ENCODE data around the gene AKT3. TPM values are rescaled to one million over a fixed set of nuclear protein-coding genes. Genes with fewer than 3 reads are reported as not detected.

AKT3 gene
- polyA plus RNA-seq, 2 of the 4 experiments (the other 2 are of a cell fraction): 18.4 to 43.5 TPM

DNA sequence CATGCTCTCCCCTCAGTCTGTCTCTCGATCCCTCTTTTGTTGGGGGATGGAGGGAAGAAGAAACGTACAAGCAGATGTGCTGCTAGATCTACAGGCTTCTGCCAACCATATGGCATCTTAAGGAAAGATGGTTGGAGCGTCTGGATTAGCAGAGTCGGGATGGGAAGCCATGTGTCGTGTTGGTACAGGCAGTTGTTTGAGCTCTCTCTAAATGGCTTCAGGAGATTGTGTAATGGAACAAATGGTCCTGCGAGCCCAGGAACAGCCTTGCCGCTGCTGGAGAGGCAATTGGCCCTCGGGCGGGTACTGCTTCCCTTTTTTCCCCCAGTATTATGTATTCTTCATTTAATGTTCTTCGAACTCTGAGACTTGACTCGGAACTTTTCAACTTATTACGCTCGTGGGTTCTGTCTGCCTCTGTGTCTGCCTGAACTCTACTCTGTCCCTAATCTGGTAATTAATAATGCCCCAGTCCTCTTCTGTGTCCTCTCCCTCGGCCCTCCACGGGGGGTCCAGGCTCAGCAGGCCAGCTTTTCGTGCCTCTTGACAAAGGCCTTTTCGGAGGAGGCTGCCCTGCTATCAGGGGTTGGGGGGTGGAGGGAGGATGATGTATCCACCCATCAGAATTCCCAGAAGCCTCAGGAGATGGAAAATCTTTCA is 378.9 kb downstream of the AKT3 start (continued):
- TF ChIP-seq, protein P1, sequence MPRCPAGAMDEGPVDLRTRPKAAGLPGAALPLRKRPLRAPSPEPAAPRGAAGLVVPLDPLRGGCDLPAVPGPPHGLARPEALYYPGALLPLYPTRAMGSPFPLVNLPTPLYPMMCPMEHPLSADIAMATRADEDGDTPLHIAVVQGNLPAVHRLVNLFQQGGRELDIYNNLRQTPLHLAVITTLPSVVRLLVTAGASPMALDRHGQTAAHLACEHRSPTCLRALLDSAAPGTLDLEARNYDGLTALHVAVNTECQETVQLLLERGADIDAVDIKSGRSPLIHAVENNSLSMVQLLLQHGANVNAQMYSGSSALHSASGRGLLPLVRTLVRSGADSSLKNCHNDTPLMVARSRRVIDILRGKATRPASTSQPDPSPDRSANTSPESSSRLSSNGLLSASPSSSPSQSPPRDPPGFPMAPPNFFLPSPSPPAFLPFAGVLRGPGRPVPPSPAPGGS (IDR thresholded peaks at IDR 0.05): no peak
- TF ChIP-seq CBX2 (IDR thresholded peaks at IDR 0.05; ENCODE audit: borderline replicate concordance, low read depth) (no peak), HOXB13 (CRISPR knock-in tag; IDR thresholded peaks at IDR 0.05; ENCODE audit: low read depth) (no peak), KDM1A (IDR thresholded peaks at IDR 0.05; ENCODE audit: low read depth) (no peak)
- TF ChIP-seq, protein P2, sequence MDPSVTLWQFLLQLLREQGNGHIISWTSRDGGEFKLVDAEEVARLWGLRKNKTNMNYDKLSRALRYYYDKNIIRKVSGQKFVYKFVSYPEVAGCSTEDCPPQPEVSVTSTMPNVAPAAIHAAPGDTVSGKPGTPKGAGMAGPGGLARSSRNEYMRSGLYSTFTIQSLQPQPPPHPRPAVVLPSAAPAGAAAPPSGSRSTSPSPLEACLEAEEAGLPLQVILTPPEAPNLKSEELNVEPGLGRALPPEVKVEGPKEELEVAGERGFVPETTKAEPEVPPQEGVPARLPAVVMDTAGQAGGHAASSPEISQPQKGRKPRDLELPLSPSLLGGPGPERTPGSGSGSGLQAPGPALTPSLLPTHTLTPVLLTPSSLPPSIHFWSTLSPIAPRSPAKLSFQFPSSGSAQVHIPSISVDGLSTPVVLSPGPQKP (IDR thresholded peaks at IDR 0.05; ENCODE audit: low read depth, low read length): no peak

DNA sequence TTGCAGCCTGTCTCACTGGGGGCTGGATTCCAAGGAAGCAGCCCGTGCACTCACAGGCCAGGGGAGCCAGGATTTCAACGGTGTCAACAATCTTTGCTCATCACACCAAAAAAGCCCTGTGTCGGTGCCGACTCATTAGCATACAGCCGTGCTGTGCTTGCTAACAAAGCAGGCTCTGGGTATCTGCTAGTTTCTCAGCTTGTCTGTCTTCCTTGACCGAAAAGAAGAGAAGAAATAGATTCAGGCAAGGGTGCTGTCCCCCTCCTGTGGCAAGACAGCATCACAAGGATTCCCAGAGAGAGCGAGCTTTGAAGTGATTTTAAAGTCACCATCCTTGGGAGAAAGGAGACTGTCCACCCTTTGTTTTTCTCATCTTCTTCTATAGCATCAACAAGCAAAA is 379.5 kb downstream of the AKT3 start:
- Histone ChIP-seq H3K27ac (no peak overlapping the region), H3K4me3 (no peak overlapping the region), H3K4me2 (no peak overlapping the region), H3K9me3 (no peaks in the 10 kb centered on the region), H3K4me1 (no peaks in the 10 kb centered on the region)
- TF ChIP-seq NR3C1 (IDR thresholded peaks at IDR 0.05) (no peak), TP53 (CRISPR knock-in tag; IDR thresholded peaks at IDR 0.05) (no peak), RFX5 (IDR thresholded peaks at IDR 0.05) (no peak), RNF2 (IDR thresholded peaks at IDR 0.05; ENCODE audit: borderline replicate concordance, low read depth) (no peak), CBX2 (IDR thresholded peaks at IDR 0.05; ENCODE audit: borderline replicate concordance, low read depth) (no peak), RARB (CRISPR knock-in tag; IDR thresholded peaks at IDR 0.05) (no peak)
- TF ChIP-seq, protein P3, sequence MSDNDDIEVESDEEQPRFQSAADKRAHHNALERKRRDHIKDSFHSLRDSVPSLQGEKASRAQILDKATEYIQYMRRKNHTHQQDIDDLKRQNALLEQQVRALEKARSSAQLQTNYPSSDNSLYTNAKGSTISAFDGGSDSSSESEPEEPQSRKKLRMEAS (IDR thresholded peaks at IDR 0.05): no peak
- ChIA-PET CTCF (no interaction called here), POLR2A (no interaction called here)
- ATAC-seq: no peak
- no peak for DNase-seq (ENCODE audit: low read depth in 1 of 2, low spot score in 1 of 2)
- WGBS (ENCODE audit: missing lambda C conversion rate): 87% methylated on average over 7 of the region's 7 CpGs
- FAIRE-seq: no peak

GRCh38 chr1:243469497-243469896 is 380.5 kb downstream of the AKT3 start:
- H3K4me2 ChIP-seq: no peak overlapping the region
- TF ChIP-seq TP53 (CRISPR knock-in tag; IDR thresholded peaks at IDR 0.05) (no peak), MAFK (IDR thresholded peaks at IDR 0.05; ENCODE audit: partially characterized antibody) (no peak), ESRRA (IDR thresholded peaks at IDR 0.05; ENCODE audit: borderline replicate concordance, low read length) (no peak), RARB (CRISPR knock-in tag; IDR thresholded peaks at IDR 0.05) (no peak), RCOR1 (IDR thresholded peaks at IDR 0.05; ENCODE audit: low read depth, low read length) (no peak)
- TF ChIP-seq, protein P2 (IDR thresholded peaks at IDR 0.05; ENCODE audit: low read depth, low read length): no peak
- CTCF ChIA-PET: no interaction called here
- no peak for DNase-seq (ENCODE audit: low read depth in 1 of 2, low spot score in 1 of 2)
- no peak overlapping the region for H3K27ac ChIP-seq
- WGBS (ENCODE audit: missing lambda C conversion rate): 96% methylated on average over 3 of the region's 3 CpGs
- H3K9me3 ChIP-seq: no peaks in the 10 kb centered on the region
- no peaks in the 10 kb centered on the region for H3K4me1 ChIP-seq
- no peak for FAIRE-seq
- no peak for ATAC-seq
- POLR2A ChIA-PET: no interaction called here
- H3K4me3 ChIP-seq: no peak overlapping the region

- 73% methylated on average over 5 of the region's 5 CpGs for WGBS (ENCODE audit: missing lambda C conversion rate)
- no peaks in the 10 kb centered on the region for H3K9me3 ChIP-seq
- ChIA-PET CTCF (interaction anchor here (0.6 kb wide), 1 partner anchor 101 kb away, joined by 3 read pairs; no protein-coding TSS in a partner anchor), POLR2A (no interaction called here)
- ATAC-seq: no peak
- no peak for FAIRE-seq
- H3K4me2 ChIP-seq: no peak overlapping the region
- no peak overlapping the region for H3K4me3 ChIP-seq
- no peak for DNase-seq (ENCODE audit: low read depth in 1 of 2, low spot score in 1 of 2)
- H3K4me1 ChIP-seq: no peaks in the 10 kb centered on the region
- TF ChIP-seq RCOR1 (IDR thresholded peaks at IDR 0.05; ENCODE audit: low read depth, low read length): no peak
- no peak overlapping the region for H3K27ac ChIP-seq
Observed at GRCh38 chr1:243465738-243466137, 384.3 kb downstream of the AKT3 start.

All from A549 (cell line).